A172 (cell line): ENCODE data around the gene DAO. TPM values are rescaled to one million over a fixed set of nuclear protein-coding genes. Genes with fewer than 3 reads are reported as not detected.
"Not testable (repeated sequence)": the region's sequence is repeated elsewhere in the genome, so short reads cannot be mapped to it uniquely, and the experiment has no call there.

Experiments
- DNase-seq: peaks from one replicate; pipeline ENCODE4 v3.0.0-alpha.2; 2015; ENCODE audit warnings: low spot score
- total RNA-seq: library from RNA; depleted of rRNA; stranded (reverse); fragments of >200 nt; shearing (Covaris generic); gene quantifications from 2 replicates; pipeline ENCODE4 v1.2.3, GENCODE V29; 2014

The DAO gene
- total RNA-seq, 1 experiment from 2014 or later = not detected

- DNase-seq = no peak
Measured at GRCh38 chr12:108849660-108850059, 30.2 kb upstream of the DAO start.

GRCh38 chr12:108850854-108851573, 28.9 kb upstream of the DAO start:
- DNase-seq = peak; percentile 61

- no peak for DNase-seq
Measured at GRCh38 chr12:108852674-108853309, 27.1 kb upstream of the DAO start.

- DNase-seq = no peak
Measured at GRCh38 chr12:108853426-108853825, 26.5 kb upstream of the DAO start.

- DNase-seq = peak; percentile 79
Measured at GRCh38 chr12:108853981-108854446, 25.9 kb upstream of the DAO start.

GRCh38 chr12:108854451-108855283, 25.2 kb upstream of the DAO start:
- peak; percentile 98 for DNase-seq

GRCh38 chr12:108855284-108856169, 24.4 kb upstream of the DAO start:
- DNase-seq = no peak

GRCh38 chr12:108856170-108856427, 23.8 kb upstream of the DAO start:
- DNase-seq = no peak

GRCh38 chr12:108856428-108857157, 23.3 kb upstream of the DAO start:
- peak; percentile 46 for DNase-seq

GRCh38 chr12:108857158-108857407, 22.8 kb upstream of the DAO start:
- no peak for DNase-seq

- no peak for DNase-seq
Measured at GRCh38 chr12:108858311-108859074, 21.4 kb upstream of the DAO start.

- DNase-seq = not testable (repeated sequence)
Measured at GRCh38 chr12:108859141-108859922, 20.6 kb upstream of the DAO start.

GRCh38 chr12:108859923-108860291, 20.0 kb upstream of the DAO start:
- no peak for DNase-seq

GRCh38 chr12:108860443-108860842, 19.4 kb upstream of the DAO start:
- DNase-seq = no peak

GRCh38 chr12:108861878-108862587, 17.9 kb upstream of the DAO start:
- no peak for DNase-seq

- DNase-seq = no peak
Measured at GRCh38 chr12:108862588-108862959, 17.3 kb upstream of the DAO start.

GRCh38 chr12:108865169-108865568, 14.7 kb upstream of the DAO start:
- DNase-seq = no peak

GRCh38 chr12:108866083-108866482, 13.8 kb upstream of the DAO start:
- DNase-seq = not testable (repeated sequence)

- no peak for DNase-seq
Measured at GRCh38 chr12:108868781-108869180, 11.1 kb upstream of the DAO start.
